B cell (primary cell): ENCODE data around the gene SLC25A38. TPM values are rescaled to one million over a fixed set of nuclear protein-coding genes. Genes with fewer than 3 reads are reported as not detected.

Source experiments
- ATAC-seq: fragments of 200-7000 bp; cut with Tn5 transposase; one replicate; pipeline ENCODE4 v1.10.0; 2021; ENCODE audit warnings: low read depth, mild to moderate bottlenecking, moderate number of reproducible peaks, moderate library complexity
- CTCF ChIA-PET: fragments of 350-600 bp; sonication (Branson Sonifier 250); formaldehyde crosslinking; loops from one replicate; lab custom pipeline; 2021; ENCODE audit warnings: antibody characterized with exemption, inconsistent platforms; lab: Charles Lee
- POLR2A ChIA-PET: fragments of 350-600 bp; sonication (Branson Sonifier 250); formaldehyde crosslinking; loops from one replicate; lab custom pipeline; 2021; ENCODE audit warnings: antibody characterized with exemption; lab: Charles Lee
- DNase-seq: peaks from one replicate; pipeline ENCODE4 v3.0.0; 2013
- H2AFZ ChIP-seq: 2 replicates; pipeline ENCODE4 v1.6.1; 2012; ENCODE audit warnings: mild to moderate bottlenecking, low read depth, low read length; ENCODE audit not compliant: insufficient read depth, poor library complexity, severe bottlenecking
- H3K27ac ChIP-seq, 2 donors: 1 replicate in 1 of 2; 2 replicates in 1 of 2; pipeline ENCODE4 v1.5.1; 2012 to 2013; ENCODE audit warnings: low read length in 2 of 2, mild to moderate bottlenecking in 2 of 2, moderate library complexity in 1 of 2
- H3K27me3 ChIP-seq, 4 experiments: fragments of 200-600 bp in 1 of 4; sonication (generic) in 1 of 4; replicated peaks in 1 of 4; 1 replicate in 2 of 4; 2 replicates in 2 of 4; pipeline versions ENCODE4 v1.6.1 to v1.7.0; 2013 to 2016; ENCODE audit warnings: low read length in 3 of 4, mild to moderate bottlenecking in 2 of 4, mixed read lengths in 1 of 4, moderate library complexity in 1 of 4; ENCODE audit not compliant: insufficient read depth in 4 of 4, control insufficient read depth in 3 of 4; ENCODE audit errors: control extremely low read depth in 1 of 4
- H3K36me3 ChIP-seq, 2 experiments: replicated peaks in 1 of 2; 1 replicate in 1 of 2; 2 replicates in 1 of 2; pipeline versions ENCODE4 v1.6.1 to v1.7.1; 2013; ENCODE audit warnings: low read length in 1 of 2; ENCODE audit not compliant: insufficient read depth in 2 of 2, control insufficient read depth in 1 of 2; ENCODE audit errors: control extremely low read depth in 1 of 2, extremely low read depth in 1 of 2
- H3K4me1 ChIP-seq, 2 donors: fragments of 200-600 bp in 1 of 2; sonication (generic) in 1 of 2; 1 replicate in 1 of 2; 2 replicates in 1 of 2; pipeline versions ENCODE4 v1.5.1 to v1.6.1; 2013 to 2017; ENCODE audit warnings: low read length in 2 of 2; ENCODE audit not compliant: control insufficient read depth in 2 of 2, insufficient read depth in 2 of 2
- H3K4me2 ChIP-seq: replicated peaks from 2 replicates; pipeline ENCODE3; 2012; ENCODE audit warnings: mild to moderate bottlenecking, low read depth, low read length; ENCODE audit not compliant: poor library complexity, severe bottlenecking
- H3K4me3 ChIP-seq, 5 experiments: fragments of 200-600 bp in 1 of 5; sonication (generic) in 1 of 5; 1 replicate in 3 of 5; 2 replicates in 2 of 5; pipeline versions ENCODE4 v1.5.1 to v1.7.0; 2011 to 2016; ENCODE audit warnings: low read length in 4 of 5, mild to moderate bottlenecking in 4 of 5, low read depth in 2 of 5, control low read depth in 1 of 5, moderate library complexity in 1 of 5; ENCODE audit not compliant: insufficient read depth in 1 of 5; ENCODE audit errors: control extremely low read depth in 1 of 5, extremely low read depth in 1 of 5
- H3K79me2 ChIP-seq: fragments of 200-600 bp; sonication (generic); one replicate; pipeline ENCODE4 v1.6.0; 2016; ENCODE audit warnings: low read length; ENCODE audit not compliant: control insufficient read depth, insufficient read depth
- H3K9ac ChIP-seq: fragments of 200-600 bp; sonication (generic); 2 replicates; pipeline ENCODE4 v1.6.1; 2017; ENCODE audit warnings: mild to moderate bottlenecking, low read length, moderate library complexity
- H3K9me3 ChIP-seq, 3 donors: one replicate each; pipeline versions ENCODE4 v1.6.1 to v1.7.1; 2013; ENCODE audit warnings: low read length in 2 of 3; ENCODE audit not compliant: control insufficient read depth in 2 of 3, insufficient read depth in 1 of 3; ENCODE audit errors: control extremely low read depth in 1 of 3
- H4K20me1 ChIP-seq: 2 replicates; pipeline ENCODE4 v1.6.0; 2012; ENCODE audit warnings: mild to moderate bottlenecking, low read length; ENCODE audit not compliant: insufficient read depth, control insufficient read depth, poor library complexity, severe bottlenecking
- H3K27ac Mint-ChIP-seq: one replicate; pipeline ENCODE4 v1.8.0; 2021; ENCODE audit warnings: mixed read lengths
- H3K27me3 Mint-ChIP-seq: one replicate; pipeline ENCODE4 v1.8.0; 2021; ENCODE audit warnings: mixed read lengths
- H3K4me1 Mint-ChIP-seq: one replicate; pipeline ENCODE4 v1.8.0; 2021; ENCODE audit warnings: mixed read lengths
- H3K4me3 Mint-ChIP-seq: one replicate; pipeline ENCODE4 v1.8.0; 2021; ENCODE audit warnings: mixed read lengths
- H3K9me3 Mint-ChIP-seq: one replicate; pipeline ENCODE4 v1.8.0; 2022; ENCODE audit warnings: mixed read lengths; ENCODE audit not compliant: insufficient read depth
- CTCF ChIP-seq: fragments of 200-600 bp; IDR thresholded peaks from one replicate; pipeline ENCODE4 v1.8.0; 2022; ENCODE audit warnings: antibody characterized with exemption, mild to moderate bottlenecking
- EZH2 ChIP-seq: IDR thresholded peaks from 2 replicates; pipeline ENCODE4 v1.6.1; 2012; ENCODE audit warnings: borderline replicate concordance, low read depth, mild to moderate bottlenecking, moderate library complexity, low read length; ENCODE audit not compliant: insufficient read depth, poor library complexity, severe bottlenecking
- WGBS: methylation state at CpG from one replicate; pipeline ENCODE4 v1.1.5; 2013; ENCODE audit warnings: missing lambda C conversion rate; ENCODE audit not compliant: insufficient coverage; 5-methylcytosine and 5-hydroxymethylcytosine counted together
- intact Hi-C: fragments of 100-400 bp; cut with micrococcal nuclease; formaldehyde crosslinking; loops from one replicate; pipeline ENCODE4 v1.10.0; 2022
- polyA plus RNA-seq: library from polyadenylated mRNA; depleted of rRNA; stranded (reverse); fragments of >200 nt; gene quantifications from 2 replicates; pipeline ENCODE4 v1.2.3, GENCODE V29; 2012
- total RNA-seq, 2 donors: library from RNA; stranded (reverse); fragments of 120-200 nt in 1 of 2; gene quantifications; 1 replicate in 1 of 2; 2 replicates in 1 of 2; pipeline versions ENCODE4 v1.2.3 to v1.2.4, GENCODE V29; 2013 to 2022

The SLC25A38 gene
- total and polyA plus RNA-seq, 2 donors (not counting 1 experiment from before 2014, with no cell fraction given), result 45.5 to 53.0 TPM

- no peaks in the 10 kb centered on the region for H3K9me3 Mint-ChIP-seq
- Histone ChIP-seq H3K4me3 (peak within 1 kb of the TSS; percentile 72 to 97 (median 83)), H3K36me3 (peaks cover 6 to 39% of the 10 kb centered on the region in 2 experiments), H3K79me2 (peaks cover 33% of the 10 kb centered on the region), H3K9me3 (no peaks in the 10 kb centered on the region), H2AFZ (peak within 1 kb of the TSS; percentile 79), H3K4me2 (peak within 1 kb of the TSS; percentile 80), H3K27ac (peak within 1 kb of the TSS; percentile 75 to 76), H3K4me1 (peaks cover 22 to 35% of the 10 kb centered on the region in 2 donors), H3K9ac (peak within 1 kb of the TSS; percentile 79), H4K20me1 (peaks cover 42% of the 10 kb centered on the region), H3K27me3 (no peaks in the 10 kb centered on the region)
- ChIA-PET POLR2A (interaction anchor here (1.6 to 2.4 kb wide), 2 partner anchors 20 to 22 kb away, joined by 7 to 17 read pairs; no protein-coding TSS in a partner anchor), CTCF (interaction anchor here (0.7 to 3.1 kb wide), 10 partner anchors 16 to 217 kb away, joined by 3 to 9 read pairs (median 4); no protein-coding TSS in a partner anchor)
- H3K27me3 Mint-ChIP-seq, result no peaks in the 10 kb centered on the region
- whole genome bisulfite sequencing, result under 1% methylated on average over 62 of the region's 63 CpGs
- H3K4me3 Mint-ChIP-seq, result peak within 1 kb of the TSS; percentile 89
- TF ChIP-seq EZH2 (no peak), CTCF (peak; percentile 22)
- DNase-seq (peak; percentile 98), ATAC-seq (peak; percentile 93)
- peak within 1 kb of the TSS; percentile 88 for H3K27ac Mint-ChIP-seq
- peaks cover 39% of the 10 kb centered on the region for H3K4me1 Mint-ChIP-seq
- intact Hi-C loops, result loop anchor here (1.0 to 5.0 kb wide), 8 partner anchors 22 to 1269 kb away; partner anchors contain the start of genes ACAA1, EIF1B, EXOG and MYD88
These were observed 23.4 kb downstream of the SLC25A38 start, which contains the start of gene RPSA for GRCh38 chr3:39406368-39407258. Gene RPSA, plus strand, starts transcription at chr3:39406720. Its CDS starts 934 bp downstream, at chr3:39407654.
